HG02798 (cell line): ENCODE measurements around the gene STMN3.
A peak's percentile ranks its signal among the peaks of the same experiment; 100 is the strongest.
"Not testable (repeated sequence)": the region's sequence is repeated elsewhere in the genome, so short reads cannot be mapped to it uniquely, and the experiment has no call there.

Experiments used
- ATAC-seq: cut with Tn5 transposase; IDR thresholded peaks from one replicate; pipeline ENCODE4 v1.9.1; 2021; ENCODE audit warnings: mild to moderate bottlenecking; ENCODE audit not compliant: unreplicated experiment, poor library complexity

Gene STMN3

GRCh38 chr20:63640686-63641085 lies 12.5 kb downstream of the STMN3 start:
- not testable (repeated sequence) for ATAC-seq

GRCh38 chr20:63640086-63640485 lies 13.1 kb downstream of the STMN3 start:
- ATAC-seq, result no peak

GRCh38 chr20:63639093-63639975 lies 13.9 kb downstream of the STMN3 start:
- ATAC-seq, result no peak

- ATAC-seq, result no peak
These were observed 16.2 kb downstream of the STMN3 start for GRCh38 chr20:63636752-63637628.

- peak; percentile 44 for ATAC-seq
These were observed 17.6 kb downstream of the STMN3 start for GRCh38 chr20:63635431-63636141.

GRCh38 chr20:63633732-63634131 lies 19.5 kb downstream of the STMN3 start:
- no peak for ATAC-seq

GRCh38 chr20:63631426-63631825 lies 21.8 kb downstream of the STMN3 start:
- ATAC-seq, result not testable (repeated sequence)

GRCh38 chr20:63630956-63631355 lies 22.3 kb downstream of the STMN3 start:
- not testable (repeated sequence) for ATAC-seq

- no peak for ATAC-seq
These were observed 24.8 kb downstream of the STMN3 start for GRCh38 chr20:63628246-63628975.

- ATAC-seq, result no peak
These were observed 25.4 kb downstream of the STMN3 start for GRCh38 chr20:63627751-63628245.

- ATAC-seq, result peak; percentile 88
These were observed 26.0 kb downstream of the STMN3 start for GRCh38 chr20:63627129-63627750.

GRCh38 chr20:63626424-63627128 lies 26.6 kb downstream of the STMN3 start, which contains the start of gene GMEB2:
Gene GMEB2, minus strand, starts transcription at chr20:63627101. Its CDS starts 7,704 bp downstream, at chr20:63619397.
- ATAC-seq, result peak; percentile 66

- no peak for ATAC-seq
These were observed 27.3 kb downstream of the STMN3 start for GRCh38 chr20:63625771-63626423.

- ATAC-seq, result no peak
These were observed 28.7 kb downstream of the STMN3 start for GRCh38 chr20:63624486-63624885.

GRCh38 chr20:63622732-63623131 lies 30.5 kb downstream of the STMN3 start:
- ATAC-seq, result no peak

GRCh38 chr20:63622096-63622495 lies 31.1 kb downstream of the STMN3 start:
- ATAC-seq, result no peak

GRCh38 chr20:63620991-63621390 lies 32.2 kb downstream of the STMN3 start:
- ATAC-seq, result no peak

GRCh38 chr20:63619505-63619904 lies 33.7 kb downstream of the STMN3 start:
- ATAC-seq, result no peak
